Measurements from ENCODE around the gene BNIP2. TPM values are rescaled to one million over a fixed set of nuclear protein-coding genes. Genes with fewer than 3 reads are reported as not detected.

BNIP2 gene
- total and polyA plus RNA-seq, 2 of the 13 experiments (the other 11 are each of a cell fraction or from before 2014, with no cell fraction given) = 17.4 to 57.6 TPM

DNA sequence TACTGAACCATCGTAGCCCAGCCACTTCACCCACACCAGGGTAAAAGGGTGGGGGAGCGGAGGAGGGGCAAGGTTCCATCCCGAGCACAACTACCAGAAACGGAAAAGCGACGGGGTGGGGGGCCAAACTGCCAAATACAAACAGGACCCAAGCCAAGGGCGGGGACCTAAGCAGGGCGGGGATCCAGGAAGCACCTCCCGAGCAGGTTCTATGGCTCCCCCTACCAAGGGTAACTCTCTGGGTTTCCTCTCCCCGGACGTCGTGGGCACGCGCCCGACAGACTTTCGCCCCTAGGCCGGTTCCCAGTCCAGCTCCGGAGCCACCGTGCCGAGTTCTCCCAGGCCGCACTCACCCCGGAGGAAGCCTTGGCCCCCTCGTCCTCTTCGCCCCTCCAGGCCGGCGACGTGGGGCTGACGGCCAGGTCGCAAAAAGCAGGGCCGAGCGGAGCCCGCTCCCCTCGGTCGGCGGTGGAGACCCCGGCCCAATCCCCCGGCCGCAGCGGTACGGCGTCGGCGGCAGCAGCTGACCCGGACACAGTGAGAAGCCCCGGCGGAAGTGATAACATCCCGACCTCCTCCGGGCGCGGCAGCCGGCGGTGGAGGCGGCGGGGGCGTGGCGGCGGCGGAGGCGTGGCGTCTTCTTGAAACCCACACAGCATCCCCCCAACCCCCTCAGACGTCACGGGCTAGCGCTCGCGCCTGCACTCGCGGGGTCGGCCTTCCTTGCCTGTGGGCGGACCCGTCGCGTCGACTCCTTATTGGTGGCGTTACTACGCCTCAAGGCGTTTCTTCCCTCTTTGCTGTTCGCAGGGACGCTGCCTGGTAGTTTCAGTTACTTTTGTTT is at the start of gene BNIP2 (continued):
- TF ChIP-seq, protein P1, sequence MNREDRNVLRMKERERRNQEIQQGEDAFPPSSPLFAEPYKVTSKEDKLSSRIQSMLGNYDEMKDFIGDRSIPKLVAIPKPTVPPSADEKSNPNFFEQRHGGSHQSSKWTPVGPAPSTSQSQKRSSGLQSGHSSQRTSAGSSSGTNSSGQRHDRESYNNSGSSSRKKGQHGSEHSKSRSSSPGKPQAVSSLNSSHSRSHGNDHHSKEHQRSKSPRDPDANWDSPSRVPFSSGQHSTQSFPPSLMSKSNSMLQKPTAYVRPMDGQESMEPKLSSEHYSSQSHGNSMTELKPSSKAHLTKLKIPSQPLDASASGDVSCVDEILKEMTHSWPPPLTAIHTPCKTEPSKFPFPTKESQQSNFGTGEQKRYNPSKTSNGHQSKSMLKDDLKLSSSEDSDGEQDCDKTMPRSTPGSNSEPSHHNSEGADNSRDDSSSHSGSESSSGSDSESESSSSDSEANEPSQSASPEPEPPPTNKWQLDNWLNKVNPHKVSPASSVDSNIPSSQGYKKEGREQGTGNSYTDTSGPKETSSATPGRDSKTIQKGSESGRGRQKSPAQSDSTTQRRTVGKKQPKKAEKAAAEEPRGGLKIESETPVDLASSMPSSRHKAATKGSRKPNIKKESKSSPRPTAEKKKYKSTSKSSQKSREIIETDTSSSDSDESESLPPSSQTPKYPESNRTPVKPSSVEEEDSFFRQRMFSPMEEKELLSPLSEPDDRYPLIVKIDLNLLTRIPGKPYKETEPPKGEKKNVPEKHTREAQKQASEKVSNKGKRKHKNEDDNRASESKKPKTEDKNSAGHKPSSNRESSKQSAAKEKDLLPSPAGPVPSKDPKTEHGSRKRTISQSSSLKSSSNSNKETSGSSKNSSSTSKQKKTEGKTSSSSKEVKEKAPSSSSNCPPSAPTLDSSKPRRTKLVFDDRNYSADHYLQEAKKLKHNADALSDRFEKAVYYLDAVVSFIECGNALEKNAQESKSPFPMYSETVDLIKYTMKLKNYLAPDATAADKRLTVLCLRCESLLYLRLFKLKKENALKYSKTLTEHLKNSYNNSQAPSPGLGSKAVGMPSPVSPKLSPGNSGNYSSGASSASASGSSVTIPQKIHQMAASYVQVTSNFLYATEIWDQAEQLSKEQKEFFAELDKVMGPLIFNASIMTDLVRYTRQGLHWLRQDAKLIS (CRISPR knock-in tag; IDR thresholded peaks at IDR 0.05) = no peak
- no peak for TF ChIP-seq ZNF546 (CRISPR knock-in tag; conservative IDR thresholded peaks at IDR 0.05)
- no peak for TF ChIP-seq ZNF24 (IDR thresholded peaks at IDR 0.05)
- TF ChIP-seq ZSCAN29 (CRISPR knock-in tag; conservative IDR thresholded peaks at IDR 0.05) = no peak
- TF ChIP-seq FUBP1 (CRISPR knock-in tag; IDR thresholded peaks at IDR 0.05; ENCODE audit: borderline replicate concordance) = no peak
- no peak for TF ChIP-seq ZNF326 (CRISPR knock-in tag; IDR thresholded peaks at IDR 0.05; ENCODE audit: borderline replicate concordance)
- TF ChIP-seq, protein P2, sequence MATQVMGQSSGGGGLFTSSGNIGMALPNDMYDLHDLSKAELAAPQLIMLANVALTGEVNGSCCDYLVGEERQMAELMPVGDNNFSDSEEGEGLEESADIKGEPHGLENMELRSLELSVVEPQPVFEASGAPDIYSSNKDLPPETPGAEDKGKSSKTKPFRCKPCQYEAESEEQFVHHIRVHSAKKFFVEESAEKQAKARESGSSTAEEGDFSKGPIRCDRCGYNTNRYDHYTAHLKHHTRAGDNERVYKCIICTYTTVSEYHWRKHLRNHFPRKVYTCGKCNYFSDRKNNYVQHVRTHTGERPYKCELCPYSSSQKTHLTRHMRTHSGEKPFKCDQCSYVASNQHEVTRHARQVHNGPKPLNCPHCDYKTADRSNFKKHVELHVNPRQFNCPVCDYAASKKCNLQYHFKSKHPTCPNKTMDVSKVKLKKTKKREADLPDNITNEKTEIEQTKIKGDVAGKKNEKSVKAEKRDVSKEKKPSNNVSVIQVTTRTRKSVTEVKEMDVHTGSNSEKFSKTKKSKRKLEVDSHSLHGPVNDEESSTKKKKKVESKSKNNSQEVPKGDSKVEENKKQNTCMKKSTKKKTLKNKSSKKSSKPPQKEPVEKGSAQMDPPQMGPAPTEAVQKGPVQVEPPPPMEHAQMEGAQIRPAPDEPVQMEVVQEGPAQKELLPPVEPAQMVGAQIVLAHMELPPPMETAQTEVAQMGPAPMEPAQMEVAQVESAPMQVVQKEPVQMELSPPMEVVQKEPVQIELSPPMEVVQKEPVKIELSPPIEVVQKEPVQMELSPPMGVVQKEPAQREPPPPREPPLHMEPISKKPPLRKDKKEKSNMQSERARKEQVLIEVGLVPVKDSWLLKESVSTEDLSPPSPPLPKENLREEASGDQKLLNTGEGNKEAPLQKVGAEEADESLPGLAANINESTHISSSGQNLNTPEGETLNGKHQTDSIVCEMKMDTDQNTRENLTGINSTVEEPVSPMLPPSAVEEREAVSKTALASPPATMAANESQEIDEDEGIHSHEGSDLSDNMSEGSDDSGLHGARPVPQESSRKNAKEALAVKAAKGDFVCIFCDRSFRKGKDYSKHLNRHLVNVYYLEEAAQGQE (IDR thresholded peaks at IDR 0.05; ENCODE audit: borderline replicate concordance in 1 of 2, low read depth in 1 of 2, low read length in 2 of 2) = no peak; a peak in 1 of 4 replicates
- TF ChIP-seq HNRNPUL1 (IDR thresholded peaks at IDR 0.05; ENCODE audit: low read depth, low read length) = no peak
- TF ChIP-seq ZNF766 (CRISPR knock-in tag; IDR thresholded peaks at IDR 0.05; ENCODE audit: borderline replicate concordance) = no peak
- TF ChIP-seq ZNF468 (CRISPR knock-in tag; IDR thresholded peaks at IDR 0.05) = no peak
- no peak for TF ChIP-seq SMAD3 (CRISPR knock-in tag; IDR thresholded peaks at IDR 0.05)
- peak; percentile 80; the same call in 1 of the 2 replicates for TF ChIP-seq SRY (CRISPR knock-in tag; IDR thresholded peaks at IDR 0.05)
- TF ChIP-seq SIN3B (IDR thresholded peaks at IDR 0.05; ENCODE audit: low read length) = 0 out of 2 replicates have a peak, but pooled peaks have one; percentile 19
- peak; percentile 78 for TF ChIP-seq BORCS8-MEF2B (CRISPR knock-in tag; IDR thresholded peaks at IDR 0.05)
- no peak for TF ChIP-seq MTA3 (CRISPR knock-in tag; IDR thresholded peaks at IDR 0.05)
- peak; percentile 78; the same call in 1 of the 2 replicates for TF ChIP-seq ZNF850 (CRISPR knock-in tag; conservative IDR thresholded peaks at IDR 0.05)
- TF ChIP-seq SOX13 (IDR thresholded peaks at IDR 0.05) = no peak
- no peak for TF ChIP-seq SOX13 (CRISPR knock-in tag; conservative IDR thresholded peaks at IDR 0.05 in 1 of 2, IDR thresholded peaks at IDR 0.05 in 1 of 2)
- no peak for TF ChIP-seq ZBTB8A (CRISPR knock-in tag; IDR thresholded peaks at IDR 0.05; ENCODE audit: borderline replicate concordance, low read depth)
- peak; percentile 75; the same call in 1 of the 2 replicates for TF ChIP-seq ZNF891 (CRISPR knock-in tag; IDR thresholded peaks at IDR 0.05)
